ENCODE data around the gene MAFB.

- TF ChIP-seq POLR2A (IDR thresholded peaks at IDR 0.05) (no peak), CTCF (IDR thresholded peaks at IDR 0.05) (no peak), POLR2AphosphoS5 (IDR thresholded peaks at IDR 0.05) (no peak), EP300 (IDR thresholded peaks at IDR 0.05) (no peak)
These were observed 20.4 kb downstream of the MAFB start for GRCh38 chr20:40668449-40669228.
